Esophagus (tissue), 2 donors: ENCODE measurements around the gene ZYX. TPM values are rescaled to one million over a fixed set of nuclear protein-coding genes. Genes with fewer than 3 reads are reported as not detected.

Experiments used
- H3K27ac ChIP-seq, 2 donors: one replicate each; pipeline ENCODE4 v1.5.1; 2013; ENCODE audit warnings: low read depth in 2 of 2, mild to moderate bottlenecking in 2 of 2, inconsistent platforms in 1 of 2, low read length in 1 of 2, moderate library complexity in 1 of 2
- H3K27me3 ChIP-seq, 2 donors: one replicate each; pipeline ENCODE4 v1.6.1; 2013; ENCODE audit warnings: low read length in 2 of 2, control low read depth in 1 of 2, mild to moderate bottlenecking in 1 of 2; ENCODE audit not compliant: insufficient read depth in 2 of 2, control insufficient read depth in 1 of 2
- H3K36me3 ChIP-seq, 2 donors: one replicate each; pipeline ENCODE4 v1.6.1; 2013; ENCODE audit warnings: low read length in 1 of 2; ENCODE audit not compliant: control insufficient read depth in 2 of 2, insufficient read depth in 2 of 2
- H3K4me1 ChIP-seq, 2 donors: one replicate each; pipeline ENCODE4 v1.6.1; 2013; ENCODE audit warnings: low read length in 1 of 2; ENCODE audit not compliant: control insufficient read depth in 2 of 2, insufficient read depth in 2 of 2
- H3K4me3 ChIP-seq, 2 donors: one replicate each; pipeline ENCODE4 v1.5.1; 2013; ENCODE audit warnings: low read length in 2 of 2, mild to moderate bottlenecking in 2 of 2, low read depth in 1 of 2, moderate library complexity in 1 of 2
- H3K9me3 ChIP-seq, 2 donors: one replicate each; pipeline ENCODE4 v1.6.1; 2013; ENCODE audit warnings: mild to moderate bottlenecking in 2 of 2, low read depth in 1 of 2, low read length in 1 of 2, moderate library complexity in 1 of 2; ENCODE audit not compliant: control insufficient read depth in 2 of 2, insufficient read depth in 1 of 2
- WGBS, 2 donors: extraction: QIAGEN DNeasy Blood & Tissue Kit; methylation state at CpG; one replicate each; pipeline ENCODE4 v1.1.7; 2013; 5-methylcytosine and 5-hydroxymethylcytosine counted together
- polyA plus RNA-seq, 2 donors: library from polyadenylated mRNA; stranded (reverse); fragments of 200-250 nt; gene quantifications; one replicate each; pipeline ENCODE4 v1.2.3, GENCODE V29; 2013
- donor health status: healthy with polysubstance abuse.
- donor health status: Bipolar disorder and iron deficiency.

Gene ZYX, protein sequence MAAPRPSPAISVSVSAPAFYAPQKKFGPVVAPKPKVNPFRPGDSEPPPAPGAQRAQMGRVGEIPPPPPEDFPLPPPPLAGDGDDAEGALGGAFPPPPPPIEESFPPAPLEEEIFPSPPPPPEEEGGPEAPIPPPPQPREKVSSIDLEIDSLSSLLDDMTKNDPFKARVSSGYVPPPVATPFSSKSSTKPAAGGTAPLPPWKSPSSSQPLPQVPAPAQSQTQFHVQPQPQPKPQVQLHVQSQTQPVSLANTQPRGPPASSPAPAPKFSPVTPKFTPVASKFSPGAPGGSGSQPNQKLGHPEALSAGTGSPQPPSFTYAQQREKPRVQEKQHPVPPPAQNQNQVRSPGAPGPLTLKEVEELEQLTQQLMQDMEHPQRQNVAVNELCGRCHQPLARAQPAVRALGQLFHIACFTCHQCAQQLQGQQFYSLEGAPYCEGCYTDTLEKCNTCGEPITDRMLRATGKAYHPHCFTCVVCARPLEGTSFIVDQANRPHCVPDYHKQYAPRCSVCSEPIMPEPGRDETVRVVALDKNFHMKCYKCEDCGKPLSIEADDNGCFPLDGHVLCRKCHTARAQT
- 10 to 100 TPM; 62.7 to 92.3 TPM for polyA plus RNA-seq

DNA sequence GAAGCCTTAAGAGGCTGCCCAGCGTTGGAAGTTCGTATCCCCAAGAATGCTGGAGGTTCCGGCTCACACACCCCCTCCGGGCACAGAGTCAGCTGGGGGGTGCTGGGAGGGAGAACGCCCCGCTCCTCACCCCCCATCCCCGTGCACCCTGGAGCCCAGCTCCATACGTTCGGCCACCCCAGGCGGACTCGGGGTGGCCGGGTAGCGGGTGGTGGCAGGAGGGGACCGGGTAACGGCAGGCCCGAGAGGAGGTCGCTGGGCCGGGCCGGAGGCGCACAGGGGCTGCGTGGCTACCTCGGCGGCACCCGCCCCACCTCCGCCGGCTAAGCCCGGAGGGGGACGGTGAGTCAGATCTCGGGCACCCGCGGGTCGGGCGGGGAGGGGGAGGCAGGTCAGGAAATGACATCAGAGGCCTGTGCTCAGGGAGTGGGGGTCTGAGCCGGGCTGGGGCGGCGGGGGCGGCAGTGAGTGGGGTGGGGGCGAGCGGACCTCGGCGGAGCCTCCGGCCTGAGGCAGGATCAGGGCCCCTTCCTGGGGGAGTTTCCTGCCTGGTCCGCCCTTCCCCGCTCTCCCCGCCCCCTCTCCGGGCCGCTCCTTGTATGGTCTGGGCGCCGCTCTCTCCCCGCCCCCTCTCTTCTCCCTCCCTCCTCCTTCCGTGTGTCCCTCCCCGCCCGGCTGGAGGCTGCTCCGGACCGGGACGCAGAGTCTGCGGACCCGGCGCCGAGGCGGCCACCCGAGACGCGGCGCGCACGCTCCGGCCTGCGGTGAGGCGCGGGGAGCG lies at the start of gene ZYX:
Gene ZYX, plus strand, starts transcription at position 700 of the 781 bp plus-strand sequence. CDS start 227 bp downstream, outside the sequence.
- Histone ChIP-seq H3K27me3 (no peaks in the 10 kb centered on the region), H3K36me3 (peaks cover 0 to 3% of the 10 kb centered on the region in 2 donors), H3K4me3 (peak within 1 kb of the TSS; percentile 79 to 89), H3K27ac (peak within 1 kb of the TSS; percentile 98 to 99), H3K9me3 (no peaks in the 10 kb centered on the region), H3K4me1 (peaks cover 13 to 22% of the 10 kb centered on the region in 2 donors)
- WGBS, 2 donors: 0% methylated on average over 49 to 72 of the region's 72 CpGs

DNA sequence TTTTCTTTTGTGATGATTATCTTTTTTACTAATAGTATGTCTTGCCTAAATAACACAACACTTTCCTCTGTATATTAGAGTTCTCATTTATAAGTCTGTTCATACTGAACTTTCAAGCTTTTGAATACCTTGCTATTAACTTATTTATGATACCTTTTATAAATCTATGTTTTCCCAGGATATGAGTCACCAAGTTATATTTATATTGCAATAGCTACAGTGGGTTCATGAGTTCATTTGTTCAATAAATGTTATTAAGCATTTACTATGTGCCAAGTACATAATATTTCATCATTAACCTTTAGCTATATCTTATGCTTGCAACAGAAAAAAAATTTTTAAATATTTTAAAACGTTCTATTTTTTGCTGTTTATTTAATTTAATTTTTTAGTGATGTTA lies 46.9 kb upstream of the ZYX start:
- H3K27me3 ChIP-seq: no peaks in the 10 kb centered on the region
- H3K4me1 ChIP-seq: peaks cover 0 to 2% of the 10 kb centered on the region in 2 donors
- no peak overlapping the region for H3K27ac ChIP-seq
- H3K36me3 ChIP-seq: no peaks in the 10 kb centered on the region
- no peaks in the 10 kb centered on the region for H3K9me3 ChIP-seq
- WGBS, 2 donors: 19 to 20% methylated on average over 1 of the region's 1 CpG
- H3K4me3 ChIP-seq: no peak overlapping the region

DNA sequence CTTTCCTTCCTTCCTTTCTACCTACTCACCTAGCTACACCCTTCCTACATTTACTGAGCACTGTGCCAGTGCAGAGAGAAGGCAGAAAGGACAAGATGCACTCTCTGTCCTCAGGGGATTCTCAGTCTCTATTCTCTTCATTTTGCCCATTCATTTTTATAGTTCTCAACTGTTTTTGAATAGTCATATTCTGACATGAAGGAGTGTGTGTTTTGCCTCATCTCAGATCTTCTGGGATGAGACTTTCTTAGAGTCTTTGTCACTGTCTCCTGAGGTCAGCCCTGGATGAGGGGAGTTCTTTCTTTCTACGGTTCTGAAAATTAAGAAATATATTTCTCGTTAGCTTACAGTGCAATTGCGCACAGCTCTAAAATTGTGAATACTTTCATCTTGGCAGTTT lies 43.9 kb upstream of the ZYX start:
- no peaks in the 10 kb centered on the region for H3K27me3 ChIP-seq
- H3K27ac ChIP-seq: no peak overlapping the region
- H3K4me3 ChIP-seq: no peak overlapping the region
- H3K4me1 ChIP-seq: no peaks in the 10 kb centered on the region
- no peaks in the 10 kb centered on the region for H3K36me3 ChIP-seq
- WGBS, 2 donors: 85 to 89% methylated on average over 3 of the region's 3 CpGs
- H3K9me3 ChIP-seq: no peaks in the 10 kb centered on the region

DNA sequence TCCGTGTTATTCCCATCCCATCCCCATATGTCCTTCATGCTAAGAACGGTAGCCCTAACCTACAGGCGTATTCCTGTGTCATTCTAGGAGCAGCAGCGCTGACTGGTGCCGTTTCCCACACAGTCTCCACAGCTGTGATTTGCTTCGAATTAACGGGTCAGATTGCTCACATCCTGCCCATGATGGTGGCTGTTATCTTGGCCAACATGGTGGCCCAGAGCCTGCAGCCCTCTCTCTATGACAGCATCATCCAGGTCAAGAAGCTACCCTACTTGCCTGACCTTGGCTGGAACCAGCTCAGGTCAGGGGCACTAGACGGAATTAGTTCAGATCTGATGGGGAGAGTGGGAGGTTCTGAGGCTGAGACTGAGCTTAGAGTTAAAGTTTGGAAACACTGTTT lies 39.3 kb upstream of the ZYX start:
- WGBS, 2 donors: 96% methylated on average over 8 of the region's 8 CpGs

DNA sequence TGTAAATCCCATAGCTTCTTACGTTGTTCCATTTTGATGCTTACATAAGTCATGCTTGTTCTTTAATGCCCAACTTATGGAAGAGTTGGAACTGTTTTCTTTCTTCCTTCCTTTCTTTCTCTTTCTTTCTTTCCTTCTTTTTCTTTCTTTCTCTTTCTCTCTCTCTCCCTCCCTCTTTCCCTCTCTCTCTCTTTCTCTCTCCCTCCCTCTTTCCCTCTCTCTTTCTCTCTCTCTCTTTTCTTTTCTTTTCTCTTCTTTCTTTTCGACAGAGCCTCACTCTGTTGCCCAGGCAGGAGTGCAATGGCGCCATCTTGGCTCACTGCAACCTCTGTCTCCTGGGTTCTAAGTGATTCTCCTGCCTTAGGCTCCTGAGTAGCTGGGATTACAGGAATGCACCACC lies 37.5 kb upstream of the ZYX start:
- Histone ChIP-seq H3K9me3 (no peaks in the 10 kb centered on the region), H3K27me3 (no peaks in the 10 kb centered on the region), H3K4me1 (peaks cover 0 to 3% of the 10 kb centered on the region in 2 donors), H3K4me3 (no peak overlapping the region), H3K36me3 (no peaks in the 10 kb centered on the region), H3K27ac (no peak overlapping the region)
- WGBS, 2 donors: 84 to 91% methylated on average over 3 of the region's 3 CpGs

More for the DNA sequence above, 39.3 kb upstream of the ZYX start:
- H3K4me1 ChIP-seq: peaks cover 0 to 3% of the 10 kb centered on the region in 2 donors
- no peaks in the 10 kb centered on the region for H3K36me3 ChIP-seq
- no peak overlapping the region for H3K27ac ChIP-seq
- H3K9me3 ChIP-seq: no peaks in the 10 kb centered on the region
- no peak overlapping the region for H3K4me3 ChIP-seq
- H3K27me3 ChIP-seq: no peaks in the 10 kb centered on the region

DNA sequence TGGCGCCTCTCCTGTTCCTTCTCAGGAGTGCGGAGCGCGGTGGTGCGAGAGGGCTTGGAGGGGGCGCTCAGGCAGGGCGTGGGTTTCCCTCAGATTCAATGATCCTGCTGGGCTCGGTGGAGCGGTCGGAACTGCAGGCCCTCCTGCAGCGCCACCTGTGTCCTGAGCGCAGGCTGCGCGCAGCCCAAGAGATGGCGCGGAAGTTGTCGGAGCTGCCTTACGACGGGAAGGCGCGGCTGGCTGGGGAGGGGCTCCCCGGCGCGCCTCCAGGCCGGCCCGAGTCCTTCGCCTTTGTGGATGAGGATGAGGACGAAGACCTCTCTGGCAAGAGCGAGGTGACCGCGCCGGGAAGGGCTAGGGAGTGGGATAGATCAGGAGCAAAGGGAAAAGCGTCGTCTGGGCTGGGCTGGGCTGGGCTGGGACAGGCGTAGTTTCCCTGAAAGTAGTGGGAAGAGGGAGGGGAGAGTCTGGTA lies 35.7 kb upstream of the ZYX start:
- 5 to 6% methylated on average over 34 to 35 of the region's 35 CpGs for WGBS, 2 donors
- Histone ChIP-seq H3K36me3 (no peaks in the 10 kb centered on the region), H3K27me3 (no peaks in the 10 kb centered on the region), H3K4me3 (peak overlapping the region; percentile 34 to 39), H3K4me1 (peaks cover 0 to 3% of the 10 kb centered on the region in 2 donors), H3K9me3 (no peaks in the 10 kb centered on the region), H3K27ac (no peak overlapping the region)

DNA sequence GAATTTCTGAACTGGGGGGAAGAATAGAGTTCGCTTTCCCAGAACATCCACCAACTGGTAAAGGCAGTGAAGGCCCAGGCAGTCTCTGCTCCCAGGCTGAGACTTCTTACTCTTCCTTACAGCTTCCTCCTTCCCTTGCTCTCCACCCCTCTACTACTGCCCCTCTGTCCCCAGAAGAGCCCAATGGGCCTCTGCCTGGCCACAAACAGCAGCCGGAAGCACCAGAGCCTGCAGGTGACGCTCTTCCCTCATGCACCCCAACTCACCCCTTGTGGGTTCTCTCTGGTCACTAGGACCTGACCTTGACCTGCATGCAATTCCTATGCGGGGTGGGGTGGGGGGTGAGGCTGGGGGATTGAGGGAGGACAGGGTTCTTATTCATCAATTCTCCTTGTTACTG lies 35.1 kb upstream of the ZYX start:
- H3K4me3 ChIP-seq: no peak overlapping the region
- WGBS, 2 donors: 95 to 96% methylated on average over 4 of the region's 4 CpGs
- H3K27me3 ChIP-seq: no peaks in the 10 kb centered on the region
- H3K36me3 ChIP-seq: no peaks in the 10 kb centered on the region
- peaks cover 0 to 3% of the 10 kb centered on the region in 2 donors for H3K4me1 ChIP-seq
- no peak overlapping the region for H3K27ac ChIP-seq
- H3K9me3 ChIP-seq: no peaks in the 10 kb centered on the region

DNA sequence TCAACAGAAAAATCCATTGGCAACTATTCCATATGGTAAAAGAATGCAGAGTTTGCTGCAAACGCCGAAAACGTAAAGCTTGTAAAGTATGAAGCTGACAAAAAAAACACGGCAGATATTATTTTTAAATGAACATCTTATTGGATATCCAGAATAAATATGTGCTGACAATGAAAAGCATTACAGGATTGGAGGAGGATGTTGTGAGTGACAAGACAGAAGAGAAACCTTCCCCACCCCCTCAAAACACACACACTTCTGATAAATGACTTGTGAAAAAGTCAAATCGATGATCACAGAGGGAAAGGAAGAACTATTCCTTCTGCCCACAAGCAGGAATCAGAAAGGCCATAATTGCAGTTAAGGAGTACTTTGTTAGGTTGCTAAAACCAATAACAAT lies 33.2 kb upstream of the ZYX start:
- Histone ChIP-seq H3K9me3 (no peaks in the 10 kb centered on the region), H3K36me3 (no peaks in the 10 kb centered on the region), H3K27me3 (no peaks in the 10 kb centered on the region), H3K27ac (no peak overlapping the region), H3K4me1 (peaks cover 0 to 3% of the 10 kb centered on the region in 2 donors), H3K4me3 (no peak overlapping the region)
- WGBS, 2 donors: 60 to 72% methylated on average over 5 of the region's 5 CpGs

DNA sequence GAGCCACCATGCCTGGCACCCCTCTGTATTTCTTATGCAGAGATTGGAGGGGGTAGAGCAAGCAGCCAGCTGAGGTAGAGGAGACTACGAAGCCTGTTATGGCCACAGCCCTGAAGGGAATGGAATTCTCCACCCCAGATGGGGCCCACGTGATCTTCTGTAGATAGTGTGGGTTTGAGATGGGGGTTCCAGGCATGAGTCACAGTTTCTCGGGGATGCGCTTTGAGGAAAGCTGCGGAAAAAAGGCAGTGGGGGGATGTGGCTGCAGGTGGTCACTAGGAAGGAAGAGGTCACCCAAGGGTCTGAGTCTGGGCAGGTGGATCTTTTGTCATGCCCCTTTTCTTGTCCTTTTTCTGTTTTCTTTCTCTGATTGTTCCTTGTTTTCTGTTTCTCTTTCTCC lies 30.1 kb upstream of the ZYX start:
- Histone ChIP-seq H3K27ac (no peak overlapping the region), H3K4me1 (no peaks in the 10 kb centered on the region), H3K4me3 (no peak overlapping the region), H3K27me3 (no peaks in the 10 kb centered on the region), H3K36me3 (no peaks in the 10 kb centered on the region), H3K9me3 (no peaks in the 10 kb centered on the region)
- 71 to 75% methylated on average over 5 of the region's 5 CpGs for WGBS, 2 donors
